Measurements from ENCODE around the gene LAMA4. TPM values are rescaled to one million over a fixed set of nuclear protein-coding genes. Genes with fewer than 3 reads are reported as not detected.

Gene LAMA4
- total RNA-seq, 2 experiments from 2014 or later, result 0.09 TPM; not detected in 1

- H3K4me3 Mint-ChIP-seq, result no peak overlapping the region
- POLR2A ChIA-PET, result interaction anchor here (0.6 kb wide), 1 partner anchor 9 kb away, joined by 3 read pairs; no protein-coding TSS in a partner anchor
- H3K9me3 Mint-ChIP-seq (ENCODE audit: low read depth), result no peaks in the 10 kb centered on the region
- intact Hi-C loops (cut with DNase I, micrococcal nuclease), result loop anchor here (2.0 kb wide), 1 partner anchor 68 kb away; the partner anchor contains the start of genes FAM229B (in 2 of the 2) and TUBE1 (in 2 of the 2)
- DNase-seq, result no peak
- peak overlapping the region; percentile 77 for H3K27ac Mint-ChIP-seq
- CTCF ChIA-PET, result interaction anchor here (0.5 to 1.4 kb wide), 4 partner anchors 9 to 735 kb away, joined by 3 to 21 read pairs (median 6); partner anchors contain the start of genes FAM229B and TUBE1
- H3K27me3 Mint-ChIP-seq, result peaks cover 17% of the 10 kb centered on the region
- peaks cover 27% of the 10 kb centered on the region for H3K4me1 Mint-ChIP-seq
- ATAC-seq, result peak; percentile 61
- no peaks in the 10 kb centered on the region for H3K36me3 Mint-ChIP-seq (ENCODE audit: low read depth)
These were observed 99.7 kb downstream of the LAMA4 start for GRCh38 chr6:112154711-112155110.

GRCh38 chr6:112153926-112154607, 100.3 kb downstream of the LAMA4 start:
- ChIA-PET CTCF (interaction anchor here (1.0 to 1.4 kb wide), 3 partner anchors 9 to 157 kb away, joined by 3 to 21 read pairs (median 9); partner anchors contain the start of genes FAM229B and TUBE1), POLR2A (no interaction called here)
- Mint-ChIP-seq H3K27ac (peak overlapping the region; percentile 77), H3K4me1 (peaks cover 30% of the 10 kb centered on the region), H3K36me3 (ENCODE audit: low read depth) (no peaks in the 10 kb centered on the region), H3K9me3 (ENCODE audit: low read depth) (no peaks in the 10 kb centered on the region), H3K4me3 (no peak overlapping the region), H3K27me3 (peaks cover 19% of the 10 kb centered on the region)
- intact Hi-C loops (cut with DNase I, micrococcal nuclease), result loop anchor here (2.0 kb wide), 1 partner anchor 67 kb away; the partner anchor contains the start of genes FAM229B (in 2 of the 2) and TUBE1 (in 2 of the 2)
- ATAC-seq (peak; percentile 85), DNase-seq (no peak)

GRCh38 chr6:112150363-112150762, 104.0 kb downstream of the LAMA4 start:
- CTCF ChIA-PET, result interaction anchor here (0.6 to 1.1 kb wide), 3 partner anchors 13 to 112 kb away, joined by 3 to 7 read pairs (median 4); no protein-coding TSS in a partner anchor
- Mint-ChIP-seq H3K9me3 (ENCODE audit: low read depth) (no peaks in the 10 kb centered on the region), H3K27me3 (peaks cover 10% of the 10 kb centered on the region), H3K27ac (no peak overlapping the region), H3K4me1 (peaks cover 21% of the 10 kb centered on the region), H3K36me3 (ENCODE audit: low read depth) (no peaks in the 10 kb centered on the region), H3K4me3 (no peak overlapping the region)
- no peak for ATAC-seq
- POLR2A ChIA-PET, result no interaction called here
- peak; percentile 16 for DNase-seq
- intact Hi-C loops (cut with DNase I, micrococcal nuclease), result no loop called here

GRCh38 chr6:112149719-112150263, 104.6 kb downstream of the LAMA4 start:
- H3K4me1 Mint-ChIP-seq, result peaks cover 17% of the 10 kb centered on the region
- DNase-seq (no peak), ATAC-seq (no peak)
- ChIA-PET CTCF (interaction anchor here (1.0 kb wide), 1 partner anchor 13 kb away, joined by 4 read pairs; no protein-coding TSS in a partner anchor), POLR2A (no interaction called here)
- H3K27me3 Mint-ChIP-seq, result peaks cover 10% of the 10 kb centered on the region
- no peaks in the 10 kb centered on the region for H3K9me3 Mint-ChIP-seq (ENCODE audit: low read depth)
- intact Hi-C loops (cut with DNase I, micrococcal nuclease), result no loop called here
- no peak overlapping the region for H3K4me3 Mint-ChIP-seq
- H3K27ac Mint-ChIP-seq, result no peak overlapping the region
- H3K36me3 Mint-ChIP-seq (ENCODE audit: low read depth), result no peaks in the 10 kb centered on the region

GRCh38 chr6:112149236-112149635, 105.1 kb downstream of the LAMA4 start:
- Mint-ChIP-seq H3K27ac (no peak overlapping the region), H3K9me3 (ENCODE audit: low read depth) (no peaks in the 10 kb centered on the region), H3K36me3 (ENCODE audit: low read depth) (no peaks in the 10 kb centered on the region), H3K4me1 (peaks cover 11% of the 10 kb centered on the region), H3K4me3 (no peak overlapping the region), H3K27me3 (peaks cover 10% of the 10 kb centered on the region)
- ATAC-seq, result no peak
- intact Hi-C loops (cut with DNase I, micrococcal nuclease), result no loop called here
- DNase-seq, result no peak
- CTCF ChIA-PET, result interaction anchor here (1.0 kb wide), 1 partner anchor 14 kb away, joined by 4 read pairs; no protein-coding TSS in a partner anchor
- POLR2A ChIA-PET, result no interaction called here

- CTCF ChIA-PET, result interaction anchor here (1.7 kb wide), 1 partner anchor 15 kb away, joined by 9 read pairs; no protein-coding TSS in a partner anchor
- no peak for DNase-seq
- Mint-ChIP-seq H3K4me1 (peaks cover 8% of the 10 kb centered on the region), H3K4me3 (no peak overlapping the region), H3K36me3 (ENCODE audit: low read depth) (no peaks in the 10 kb centered on the region), H3K27me3 (peaks cover 8% of the 10 kb centered on the region), H3K9me3 (ENCODE audit: low read depth) (no peaks in the 10 kb centered on the region), H3K27ac (no peak overlapping the region)
- ATAC-seq, result no peak
- intact Hi-C loops (cut with DNase I, micrococcal nuclease), result no loop called here
- POLR2A ChIA-PET, result no interaction called here
These were observed 106.3 kb downstream of the LAMA4 start for GRCh38 chr6:112148103-112148502.

- no peaks in the 10 kb centered on the region for H3K36me3 Mint-ChIP-seq (ENCODE audit: low read depth)
- intact Hi-C loops (cut with DNase I, micrococcal nuclease), result no loop called here
- no peak for DNase-seq
- ATAC-seq, result no peak
- ChIA-PET CTCF (interaction anchor here (1.1 to 3.6 kb wide), 2 partner anchors 18 to 37 kb away, joined by 3 to 22 read pairs; no protein-coding TSS in a partner anchor), POLR2A (no interaction called here)
- H3K4me1 Mint-ChIP-seq, result peaks cover 4% of the 10 kb centered on the region
- no peak overlapping the region for H3K27ac Mint-ChIP-seq
- H3K27me3 Mint-ChIP-seq, result peaks cover 4% of the 10 kb centered on the region
- H3K4me3 Mint-ChIP-seq, result no peak overlapping the region
- H3K9me3 Mint-ChIP-seq (ENCODE audit: low read depth), result no peaks in the 10 kb centered on the region
These were observed 109.2 kb downstream of the LAMA4 start for GRCh38 chr6:112145080-112145573.

GRCh38 chr6:112144145-112144926, 110.0 kb downstream of the LAMA4 start:
- intact Hi-C loops (cut with DNase I, micrococcal nuclease), result no loop called here
- DNase-seq (no peak), ATAC-seq (no peak)
- H3K27ac Mint-ChIP-seq, result no peak overlapping the region
- H3K36me3 Mint-ChIP-seq (ENCODE audit: low read depth), result no peaks in the 10 kb centered on the region
- no peaks in the 10 kb centered on the region for H3K9me3 Mint-ChIP-seq (ENCODE audit: low read depth)
- H3K4me3 Mint-ChIP-seq, result no peak overlapping the region
- POLR2A ChIA-PET, result no interaction called here
- CTCF ChIA-PET, result interaction anchor here (1.1 to 3.6 kb wide), 5 partner anchors 16 to 36 kb away, joined by 3 to 22 read pairs (median 4); no protein-coding TSS in a partner anchor
- peaks cover 2% of the 10 kb centered on the region for H3K4me1 Mint-ChIP-seq
- H3K27me3 Mint-ChIP-seq, result peaks cover 2% of the 10 kb centered on the region

- ATAC-seq, result peak; percentile 23
- peaks cover 2% of the 10 kb centered on the region for H3K27me3 Mint-ChIP-seq
- no peaks in the 10 kb centered on the region for H3K9me3 Mint-ChIP-seq (ENCODE audit: low read depth)
- H3K36me3 Mint-ChIP-seq (ENCODE audit: low read depth), result no peaks in the 10 kb centered on the region
- intact Hi-C loops (cut with DNase I, micrococcal nuclease), result no loop called here
- ChIA-PET CTCF (interaction anchor here (3.6 kb wide), 1 partner anchor 22 kb away, joined by 22 read pairs; no protein-coding TSS in a partner anchor), POLR2A (no interaction called here)
- H3K4me1 Mint-ChIP-seq, result peaks cover 2% of the 10 kb centered on the region
- H3K4me3 Mint-ChIP-seq, result no peak overlapping the region
- no peak for DNase-seq
- no peak overlapping the region for H3K27ac Mint-ChIP-seq
These were observed 112.7 kb downstream of the LAMA4 start for GRCh38 chr6:112141707-112142106.

GRCh38 chr6:112139052-112139451, 115.3 kb downstream of the LAMA4 start:
- CTCF ChIA-PET, result interaction anchor here (1.0 kb wide), 1 partner anchor 41 kb away, joined by 3 read pairs; no protein-coding TSS in a partner anchor
- no peak for ATAC-seq

GRCh38 chr6:112130878-112131277, 123.5 kb downstream of the LAMA4 start:
- CTCF ChIA-PET, result interaction anchor here (1.0 to 1.5 kb wide), 3 partner anchors 10 to 44 kb away, joined by 3 to 4 read pairs (median 3); partner anchors contain the start of genes FAM229B and TUBE1
- H3K9me3 Mint-ChIP-seq (ENCODE audit: low read depth), result no peaks in the 10 kb centered on the region
- no peak overlapping the region for H3K27ac Mint-ChIP-seq
- POLR2A ChIA-PET, result no interaction called here
- intact Hi-C loops (cut with DNase I, micrococcal nuclease), result no loop called here
- H3K36me3 Mint-ChIP-seq (ENCODE audit: low read depth), result no peaks in the 10 kb centered on the region
- ATAC-seq (no peak), DNase-seq (no peak)
- no peaks in the 10 kb centered on the region for H3K4me1 Mint-ChIP-seq
- H3K27me3 Mint-ChIP-seq, result peaks cover 19% of the 10 kb centered on the region
- no peak overlapping the region for H3K4me3 Mint-ChIP-seq

More at GRCh38 chr6:112139052-112139451, 115.3 kb downstream of the LAMA4 start:
- POLR2A ChIA-PET, result interaction anchor here (0.8 kb wide), 1 partner anchor 14 kb away, joined by 3 read pairs; no protein-coding TSS in a partner anchor
- Mint-ChIP-seq H3K4me3 (no peak overlapping the region), H3K27me3 (peaks cover 4% of the 10 kb centered on the region), H3K36me3 (ENCODE audit: low read depth) (no peaks in the 10 kb centered on the region), H3K4me1 (peaks cover under 1% of the 10 kb centered on the region), H3K9me3 (ENCODE audit: low read depth) (no peaks in the 10 kb centered on the region), H3K27ac (no peak overlapping the region)
- no peak for DNase-seq
- intact Hi-C loops (cut with DNase I, micrococcal nuclease), result no loop called here
